ENCODE results near the gene IFNA5. TPM values are rescaled to one million over a fixed set of nuclear protein-coding genes. Genes with fewer than 3 reads are reported as not detected.

Gene IFNA5
- total RNA-seq, 1 donor from 2014 or later = not detected

DNA sequence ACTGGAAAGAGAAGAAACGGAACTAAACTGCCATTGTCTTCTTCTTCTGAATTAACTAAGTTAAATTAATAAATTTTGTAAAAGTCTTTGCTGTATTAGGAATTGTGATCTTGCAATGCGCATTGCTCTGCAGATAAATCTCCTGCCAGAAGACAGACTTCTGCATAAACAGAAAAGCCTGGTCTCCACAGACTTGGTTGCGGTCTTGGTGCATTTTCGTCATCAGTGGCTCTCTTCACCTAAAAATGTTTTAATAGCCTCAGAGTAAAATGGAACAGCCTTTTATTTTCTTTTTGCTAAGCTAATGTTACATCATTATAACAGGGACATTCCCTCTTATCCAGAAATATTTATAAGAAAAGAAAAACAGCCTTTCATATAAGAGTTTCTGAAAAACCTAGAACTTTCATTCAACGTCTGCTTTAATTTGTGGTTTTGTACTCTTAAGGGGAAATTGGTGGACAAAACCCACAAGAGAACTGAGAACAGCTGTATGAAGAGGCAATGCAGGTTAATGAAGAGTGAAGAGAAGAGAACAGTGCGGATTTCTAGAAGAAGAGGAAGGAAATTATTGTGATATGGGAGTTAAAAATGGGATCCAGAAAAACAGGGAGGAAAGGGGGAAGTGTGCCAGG lies 10.1 kb downstream of the IFNA5 start:
- intact Hi-C loops (cut with micrococcal nuclease) = no loop called here

DNA sequence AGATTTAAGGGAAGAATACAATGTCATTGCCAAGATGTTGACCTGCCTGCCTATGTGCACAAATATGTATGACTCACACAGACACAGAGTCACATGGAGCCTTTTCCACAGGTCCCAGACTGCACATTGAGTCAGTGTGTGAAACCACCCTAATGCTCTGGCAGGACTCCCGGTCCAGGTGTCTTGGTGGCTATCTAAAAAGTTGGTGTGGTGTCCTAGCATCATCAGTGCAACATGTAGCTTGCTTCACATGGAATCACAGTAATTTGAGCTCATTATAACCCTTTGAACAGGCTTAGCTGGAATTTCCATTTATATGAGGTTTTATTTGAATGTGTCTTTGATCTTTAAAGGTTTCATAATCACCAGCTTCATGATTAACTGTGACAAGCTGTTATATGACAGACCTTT lies 10.7 kb downstream of the IFNA5 start:
- intact Hi-C loops (cut with micrococcal nuclease) = no loop called here

GRCh38 chr9:21289848-21290247 lies 15.3 kb downstream of the IFNA5 start:
- intact Hi-C loops (cut with micrococcal nuclease) = no loop called here

- intact Hi-C loops (cut with micrococcal nuclease) = no loop called here
Measured at GRCh38 chr9:21287280-21287679, 17.8 kb downstream of the IFNA5 start.

GRCh38 chr9:21286659-21287058 lies 18.5 kb downstream of the IFNA5 start:
- intact Hi-C loops (cut with micrococcal nuclease) = no loop called here

DNA sequence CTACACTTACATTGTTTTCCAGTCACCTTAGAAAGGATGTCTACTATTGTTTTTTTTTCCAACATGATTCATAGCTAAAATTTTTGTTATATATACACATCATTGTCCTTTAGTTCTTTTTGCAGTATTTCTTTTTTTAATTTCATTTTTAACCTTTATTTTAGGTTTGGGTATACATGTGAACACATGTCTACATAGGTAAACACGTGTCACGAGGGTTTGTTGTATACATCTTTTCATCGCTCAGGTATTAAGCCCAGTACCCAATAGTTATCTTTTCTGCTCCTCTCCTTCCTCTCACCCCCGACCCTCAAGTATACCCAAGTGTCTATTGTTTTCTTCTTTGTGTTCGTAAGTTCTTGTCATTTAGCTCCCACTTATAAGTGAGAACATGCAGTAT lies 19.0 kb downstream of the IFNA5 start:
- intact Hi-C loops (cut with micrococcal nuclease) = no loop called here

DNA sequence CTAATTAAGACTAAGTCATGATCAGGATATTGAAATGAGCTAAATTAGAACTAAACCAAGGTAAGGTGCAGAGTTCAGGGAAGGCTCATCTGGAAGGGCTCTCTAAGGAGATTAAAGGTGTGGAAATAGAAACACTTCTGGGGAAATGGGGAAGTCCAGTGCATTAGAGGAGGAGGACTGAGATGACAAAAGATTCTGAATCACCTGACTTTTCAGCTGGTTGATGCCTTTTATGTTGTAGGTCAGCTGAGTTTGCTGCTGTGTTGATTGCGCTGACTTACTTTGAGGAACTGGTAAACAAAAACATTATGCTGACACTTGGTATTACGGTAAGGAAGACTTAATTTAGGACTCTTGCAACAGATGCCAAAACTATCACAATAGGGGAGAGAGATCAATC lies 23.8 kb downstream of the IFNA5 start:
- intact Hi-C loops (cut with micrococcal nuclease) = no loop called here

GRCh38 chr9:21268347-21268657 lies 36.8 kb downstream of the IFNA5 start:
- intact Hi-C loops (cut with micrococcal nuclease) = no loop called here

DNA sequence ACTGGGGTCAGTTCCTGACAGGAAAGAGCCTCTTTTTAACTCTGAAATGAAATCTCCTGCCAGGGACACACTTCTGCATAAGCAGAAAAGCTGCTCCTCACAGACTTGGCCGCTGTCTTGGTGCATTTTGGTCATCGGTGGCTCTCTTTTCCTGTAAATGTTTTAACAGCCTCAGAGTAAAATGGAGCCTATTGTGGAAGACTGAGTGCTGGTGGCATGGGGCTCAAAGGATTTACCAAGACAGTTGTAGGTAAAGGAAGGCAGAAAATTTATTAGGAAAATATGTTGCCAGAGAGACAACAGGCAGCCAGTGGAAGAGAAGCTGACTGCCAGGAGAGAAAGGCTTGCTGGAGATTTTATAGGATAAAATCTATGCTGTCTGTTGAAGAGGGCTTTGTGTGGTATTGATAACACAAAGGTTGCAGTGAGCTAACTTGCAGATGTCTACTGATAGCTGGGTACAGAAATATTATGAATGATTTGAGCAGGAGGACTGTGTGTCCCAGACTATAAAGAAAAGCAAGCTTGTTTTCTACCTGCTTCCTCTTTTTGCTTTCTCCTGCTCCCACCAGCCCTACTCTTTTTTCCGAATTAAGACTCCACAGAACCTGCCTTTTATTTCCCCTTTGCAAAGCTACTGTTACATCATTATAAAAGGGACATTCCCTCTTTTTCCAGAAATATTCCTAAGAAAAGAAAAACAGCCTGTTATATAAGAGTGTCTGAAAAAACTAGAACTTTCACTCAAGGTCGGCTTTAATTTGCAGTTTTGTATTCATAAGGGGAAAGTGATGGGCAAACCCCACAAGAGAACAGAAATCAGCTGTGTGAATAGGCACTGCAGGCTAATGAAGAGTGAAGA lies 37.4 kb downstream of the IFNA5 start:
- intact Hi-C loops (cut with micrococcal nuclease) = no loop called here

DNA sequence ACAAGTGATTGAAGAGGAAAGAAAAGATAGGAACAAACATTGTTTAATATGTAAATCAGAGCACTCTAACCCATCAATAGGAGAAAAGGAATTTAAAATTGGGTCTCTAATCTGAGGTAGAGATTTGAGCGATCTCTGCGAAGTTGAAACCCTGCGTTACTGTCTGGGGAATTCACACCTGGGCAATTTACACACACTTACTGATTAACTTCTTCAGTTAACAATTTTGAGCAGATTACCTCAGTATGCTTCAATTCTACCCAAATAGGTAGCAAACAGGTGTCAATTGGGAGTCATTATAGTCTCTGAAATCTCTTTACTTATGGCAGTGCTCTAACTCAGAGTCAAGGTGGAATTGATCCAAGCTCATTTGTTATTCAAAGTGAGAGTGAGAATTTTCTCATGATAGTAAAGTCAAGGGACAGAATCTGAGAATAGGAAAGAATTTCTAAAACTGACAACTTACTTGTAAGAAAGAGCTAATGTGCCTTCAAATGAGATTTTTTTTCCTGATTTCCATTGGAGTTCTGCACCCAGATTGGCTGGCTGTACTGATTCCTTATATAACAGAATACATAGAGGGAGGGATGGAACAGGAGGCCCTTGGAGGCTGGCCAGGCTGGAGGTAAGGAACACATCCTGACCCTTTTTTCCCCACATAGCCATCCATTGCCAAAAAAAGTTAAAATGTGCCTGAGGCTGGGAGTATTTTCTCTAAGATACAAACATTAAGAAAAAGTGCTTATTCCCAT lies 38.2 kb downstream of the IFNA5 start:
- intact Hi-C loops (cut with micrococcal nuclease) = no loop called here

DNA sequence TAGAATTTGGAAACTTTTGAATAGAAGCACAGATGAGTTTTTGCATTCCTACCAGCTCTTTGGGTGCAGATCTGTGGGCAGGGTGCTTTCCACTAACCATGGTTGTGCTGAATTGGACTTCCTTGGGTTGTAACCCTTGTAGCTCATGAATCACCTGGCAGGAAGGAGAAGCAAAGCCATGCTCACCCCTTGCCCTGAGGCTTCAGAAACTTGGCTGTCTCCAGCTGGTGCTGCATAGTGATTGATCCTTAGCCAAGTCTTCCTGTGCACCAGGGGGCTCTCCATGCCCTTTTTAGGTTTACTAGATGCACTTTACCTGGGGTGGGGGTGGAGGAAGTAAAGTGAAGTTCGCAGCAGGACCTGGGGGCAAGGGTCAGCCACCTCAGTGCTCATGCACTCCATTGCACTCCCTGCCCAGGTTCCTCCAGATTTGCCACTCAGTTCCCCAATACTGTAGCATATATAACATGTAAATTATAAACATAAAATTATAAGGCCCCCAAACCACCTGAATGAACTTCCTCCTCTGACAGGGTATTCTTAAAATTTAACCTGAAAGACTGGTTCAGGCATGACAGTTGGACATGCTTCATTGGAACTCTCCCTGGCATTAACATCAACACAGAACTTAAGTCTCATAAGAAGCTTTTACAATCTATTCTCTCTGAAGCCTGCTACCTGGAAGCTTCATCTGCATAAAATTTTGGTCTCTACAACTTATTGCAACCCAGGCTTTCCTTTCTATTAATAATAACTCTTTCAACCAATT lies 39.5 kb downstream of the IFNA5 start:
- intact Hi-C loops (cut with micrococcal nuclease) = no loop called here

- intact Hi-C loops (cut with micrococcal nuclease) = no loop called here
Measured at GRCh38 chr9:21255538-21256212, 49.4 kb downstream of the IFNA5 start.

Other genes with a start within 250 kb of the IFNA5 start
- not detected in 2 replicates for gene IFNB1, start 227.4 kb downstream of the IFNA5 start, total RNA-seq
- gene IFNW1, start 163.5 kb downstream of the IFNA5 start, total RNA-seq = not detected in 2 replicates
- not detected in 2 replicates for gene IFNA21, start 138.7 kb downstream of the IFNA5 start, total RNA-seq
- gene IFNA4, start 117.7 kb downstream of the IFNA5 start, total RNA-seq = not detected in 2 replicates
- not detected in 2 replicates for gene IFNA7, start 103.1 kb downstream of the IFNA5 start, total RNA-seq
- not detected in 2 replicates for gene IFNA10, start 98.2 kb downstream of the IFNA5 start, total RNA-seq
- gene IFNA16, start 88.0 kb downstream of the IFNA5 start, total RNA-seq = not detected in 2 replicates
- not detected in 2 replicates for gene IFNA17, start 77.1 kb downstream of the IFNA5 start, total RNA-seq
- gene IFNA14, start 65.3 kb downstream of the IFNA5 start, total RNA-seq = not detected in 2 replicates
- 15.4 and 16.6 TPM in 2 replicates for gene KLHL9, start 30.1 kb upstream of the IFNA5 start, total RNA-seq
- gene IFNA6, start 45.6 kb upstream of the IFNA5 start, total RNA-seq = not detected in 2 replicates
- not detected in 2 replicates for gene IFNA13, start 62.7 kb upstream of the IFNA5 start, total RNA-seq
- not detected in 2 replicates for gene IFNA2, start 80.1 kb upstream of the IFNA5 start, total RNA-seq
- gene IFNA8, start 103.8 kb upstream of the IFNA5 start, total RNA-seq = not detected in 2 replicates
- not detected in 2 replicates for gene IFNA1, start 135.1 kb upstream of the IFNA5 start, total RNA-seq
- gene IFNE, start 177.0 kb upstream of the IFNA5 start, total RNA-seq = 0.32 TPM in 1 of 2 replicates, not detected in the other

All from T-helper 1 cell treated with Interleukin-12 subunit alpha and Interleukin-12 subunit beta and Interleukin-4 antibody, amounts not matched to agents 30 ng/mL and 1 ng/mL, for 36 hours (primary cell).